Measurements from ENCODE around the gene RNF113A.
"Not testable (repeated sequence)": the region's sequence is repeated elsewhere in the genome, so short reads cannot be mapped to it uniquely, and the experiment has no call there.

Gene RNF113A

GRCh38 chrX:119871599-119872395 is at the start of gene RNF113A, which contains the start of gene NDUFA1:
Gene RNF113A (minus strand): TSS chrX:119871733. CDS start chrX:119871613, 120 bp downstream.
Gene NDUFA1 (plus strand): TSS chrX:119871832. CDS start chrX:119871912, 80 bp downstream.
- peak within 1 kb of the TSS; percentile 92 for H3K4me3 Mint-ChIP-seq
- peak within 1 kb of the TSS; percentile 99 for H3K27ac Mint-ChIP-seq

GRCh38 chrX:119919835-119920585 is 48.5 kb upstream of the RNF113A start:
- Mint-ChIP-seq H3K4me3 (no peak overlapping the region), H3K27me3 (no peaks in the 10 kb centered on the region), H3K9me3 (no peaks in the 10 kb centered on the region), H3K4me1 (ENCODE audit: low read depth) (no peaks in the 10 kb centered on the region), H3K36me3 (ENCODE audit: low read depth) (peaks cover 12% of the 10 kb centered on the region), H3K27ac (no peak overlapping the region)
- DNase-seq, result no peak

More at GRCh38 chrX:119871599-119872395, at the start of gene RNF113A, which contains the start of gene NDUFA1:
- DNase-seq, result peak; percentile 86
- H3K9me3 Mint-ChIP-seq, result no peaks in the 10 kb centered on the region
- H3K36me3 Mint-ChIP-seq (ENCODE audit: low read depth), result peaks cover 40% of the 10 kb centered on the region
- peaks cover 17% of the 10 kb centered on the region for H3K4me1 Mint-ChIP-seq (ENCODE audit: low read depth)
- H3K27me3 Mint-ChIP-seq, result peaks cover 6% of the 10 kb centered on the region

GRCh38 chrX:119917877-119918276 is 46.3 kb upstream of the RNF113A start:
- Mint-ChIP-seq H3K4me1 (ENCODE audit: low read depth) (no peaks in the 10 kb centered on the region), H3K4me3 (no peak overlapping the region), H3K9me3 (no peaks in the 10 kb centered on the region), H3K36me3 (ENCODE audit: low read depth) (peaks cover 2% of the 10 kb centered on the region), H3K27ac (no peak overlapping the region), H3K27me3 (no peaks in the 10 kb centered on the region)
- DNase-seq, result no peak

GRCh38 chrX:119916310-119916709 is 44.8 kb upstream of the RNF113A start:
- no peak for DNase-seq
- no peaks in the 10 kb centered on the region for H3K36me3 Mint-ChIP-seq (ENCODE audit: low read depth)

GRCh38 chrX:119900976-119901375 is 29.4 kb upstream of the RNF113A start:
- Mint-ChIP-seq H3K27me3 (no peaks in the 10 kb centered on the region), H3K4me3 (no peak overlapping the region)

More at GRCh38 chrX:119916310-119916709, 44.8 kb upstream of the RNF113A start:
- H3K9me3 Mint-ChIP-seq, result no peaks in the 10 kb centered on the region
- no peaks in the 10 kb centered on the region for H3K4me1 Mint-ChIP-seq (ENCODE audit: low read depth)
- no peaks in the 10 kb centered on the region for H3K27me3 Mint-ChIP-seq
- no peak overlapping the region for H3K4me3 Mint-ChIP-seq
- no peak overlapping the region for H3K27ac Mint-ChIP-seq

GRCh38 chrX:119899125-119899524 is 27.6 kb upstream of the RNF113A start:
- DNase-seq, result no peak
- no peaks in the 10 kb centered on the region for H3K9me3 Mint-ChIP-seq
- H3K27me3 Mint-ChIP-seq, result no peaks in the 10 kb centered on the region
- no peak overlapping the region for H3K4me3 Mint-ChIP-seq
- peaks cover 3% of the 10 kb centered on the region for H3K4me1 Mint-ChIP-seq (ENCODE audit: low read depth)
- no peaks in the 10 kb centered on the region for H3K36me3 Mint-ChIP-seq (ENCODE audit: low read depth)
- H3K27ac Mint-ChIP-seq, result no peak overlapping the region

More at GRCh38 chrX:119900976-119901375, 29.4 kb upstream of the RNF113A start:
- peaks cover 3% of the 10 kb centered on the region for H3K4me1 Mint-ChIP-seq (ENCODE audit: low read depth)
- no peak overlapping the region for H3K27ac Mint-ChIP-seq
- no peaks in the 10 kb centered on the region for H3K9me3 Mint-ChIP-seq
- DNase-seq, result no peak
- no peaks in the 10 kb centered on the region for H3K36me3 Mint-ChIP-seq (ENCODE audit: low read depth)

- no peaks in the 10 kb centered on the region for H3K27me3 Mint-ChIP-seq
- H3K27ac Mint-ChIP-seq, result no peak within 1 kb of the TSS
- H3K36me3 Mint-ChIP-seq (ENCODE audit: low read depth), result no peaks in the 10 kb centered on the region
- H3K4me1 Mint-ChIP-seq (ENCODE audit: low read depth), result peaks cover under 1% of the 10 kb centered on the region
- no peaks in the 10 kb centered on the region for H3K9me3 Mint-ChIP-seq
- no peak for DNase-seq
- H3K4me3 Mint-ChIP-seq, result no peak within 1 kb of the TSS
Measured at GRCh38 chrX:119895843-119896326, 24.4 kb upstream of the RNF113A start, which contains the start of gene AKAP14. Gene AKAP14 (plus strand): TSS chrX:119895893. CDS start chrX:119903224, 7,331 bp downstream.

GRCh38 chrX:119891961-119892692 is 20.6 kb upstream of the RNF113A start:
- H3K27me3 Mint-ChIP-seq; DNase-seq; H3K4me1 Mint-ChIP-seq (ENCODE audit: low read depth); H3K27ac Mint-ChIP-seq; H3K9me3 Mint-ChIP-seq; H3K4me3 Mint-ChIP-seq; H3K36me3 Mint-ChIP-seq (ENCODE audit: low read depth): not testable (repeated sequence)

GRCh38 chrX:119890626-119891025 is 19.1 kb upstream of the RNF113A start:
- not testable (repeated sequence) for H3K4me1 Mint-ChIP-seq (ENCODE audit: low read depth); H3K4me3 Mint-ChIP-seq; H3K36me3 Mint-ChIP-seq (ENCODE audit: low read depth); H3K9me3 Mint-ChIP-seq; DNase-seq; H3K27ac Mint-ChIP-seq; H3K27me3 Mint-ChIP-seq

- H3K36me3 Mint-ChIP-seq (ENCODE audit: low read depth), result no peaks in the 10 kb centered on the region
- H3K27me3 Mint-ChIP-seq, result peaks cover 7% of the 10 kb centered on the region
- H3K27ac Mint-ChIP-seq, result no peak overlapping the region
- H3K4me1 Mint-ChIP-seq (ENCODE audit: low read depth), result peaks cover 7% of the 10 kb centered on the region
- peak overlapping the region; percentile 38 for H3K4me3 Mint-ChIP-seq
- no peaks in the 10 kb centered on the region for H3K9me3 Mint-ChIP-seq
- DNase-seq, result peak; percentile 66
Measured at GRCh38 chrX:119887721-119888425, 16.3 kb upstream of the RNF113A start.

GRCh38 chrX:119885554-119886428 is 14.3 kb upstream of the RNF113A start:
- Mint-ChIP-seq H3K27ac (no peak overlapping the region), H3K9me3 (no peaks in the 10 kb centered on the region), H3K4me1 (ENCODE audit: low read depth) (peaks cover 9% of the 10 kb centered on the region), H3K36me3 (ENCODE audit: low read depth) (no peaks in the 10 kb centered on the region), H3K27me3 (peaks cover 11% of the 10 kb centered on the region), H3K4me3 (no peak overlapping the region)
- DNase-seq, result no peak

- DNase-seq, result peak; percentile 43
- Mint-ChIP-seq H3K4me3 (no peak overlapping the region), H3K27me3 (peaks cover 14% of the 10 kb centered on the region), H3K4me1 (ENCODE audit: low read depth) (peaks cover 12% of the 10 kb centered on the region), H3K27ac (peak overlapping the region; percentile 10), H3K9me3 (no peaks in the 10 kb centered on the region), H3K36me3 (ENCODE audit: low read depth) (peaks cover 22% of the 10 kb centered on the region)
Measured at GRCh38 chrX:119880552-119881437, 9.3 kb upstream of the RNF113A start.
